ENCODE measurements around the gene NHEJ1.

The NHEJ1 gene

DNA sequence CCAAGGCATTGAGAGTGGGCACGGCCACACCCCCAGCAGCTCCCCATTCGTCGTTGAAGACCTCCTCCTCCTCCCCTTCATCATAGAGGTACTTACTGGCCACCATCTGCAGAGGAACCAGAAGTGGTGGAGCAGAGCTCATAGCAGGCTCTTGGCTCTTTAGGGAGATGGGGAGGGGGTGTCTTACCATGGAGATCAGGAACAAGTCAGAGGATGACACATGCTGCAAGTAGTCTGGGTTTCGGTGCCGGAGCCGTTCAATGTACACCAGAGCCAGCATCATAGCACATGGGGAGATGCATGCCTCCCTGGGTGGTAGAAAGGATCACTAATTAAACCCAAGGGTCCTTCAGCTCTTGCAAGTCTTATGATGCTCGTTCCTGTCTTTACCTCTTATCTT lies 14.2 kb upstream of the NHEJ1 start:
- TF ChIP-seq, protein P1, sequence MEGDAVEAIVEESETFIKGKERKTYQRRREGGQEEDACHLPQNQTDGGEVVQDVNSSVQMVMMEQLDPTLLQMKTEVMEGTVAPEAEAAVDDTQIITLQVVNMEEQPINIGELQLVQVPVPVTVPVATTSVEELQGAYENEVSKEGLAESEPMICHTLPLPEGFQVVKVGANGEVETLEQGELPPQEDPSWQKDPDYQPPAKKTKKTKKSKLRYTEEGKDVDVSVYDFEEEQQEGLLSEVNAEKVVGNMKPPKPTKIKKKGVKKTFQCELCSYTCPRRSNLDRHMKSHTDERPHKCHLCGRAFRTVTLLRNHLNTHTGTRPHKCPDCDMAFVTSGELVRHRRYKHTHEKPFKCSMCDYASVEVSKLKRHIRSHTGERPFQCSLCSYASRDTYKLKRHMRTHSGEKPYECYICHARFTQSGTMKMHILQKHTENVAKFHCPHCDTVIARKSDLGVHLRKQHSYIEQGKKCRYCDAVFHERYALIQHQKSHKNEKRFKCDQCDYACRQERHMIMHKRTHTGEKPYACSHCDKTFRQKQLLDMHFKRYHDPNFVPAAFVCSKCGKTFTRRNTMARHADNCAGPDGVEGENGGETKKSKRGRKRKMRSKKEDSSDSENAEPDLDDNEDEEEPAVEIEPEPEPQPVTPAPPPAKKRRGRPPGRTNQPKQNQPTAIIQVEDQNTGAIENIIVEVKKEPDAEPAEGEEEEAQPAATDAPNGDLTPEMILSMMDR (IDR thresholded peaks at IDR 0.05; ENCODE audit: low read length) = no peak
- TF ChIP-seq EZH2 (optimal IDR thresholded peaks at IDR 0.05; ENCODE audit: low read depth, low read length) = no peak
- no peak for TF ChIP-seq EZH2phosphoT487 (IDR thresholded peaks at IDR 0.05; ENCODE audit: low read length)
- no peak overlapping the region for H3K27ac ChIP-seq (ENCODE audit: low read length)
- H3K4me1 ChIP-seq (ENCODE audit: low read length) = peaks cover 13% of the 10 kb centered on the region; the same call in 1 of the 2 replicates

DNA sequence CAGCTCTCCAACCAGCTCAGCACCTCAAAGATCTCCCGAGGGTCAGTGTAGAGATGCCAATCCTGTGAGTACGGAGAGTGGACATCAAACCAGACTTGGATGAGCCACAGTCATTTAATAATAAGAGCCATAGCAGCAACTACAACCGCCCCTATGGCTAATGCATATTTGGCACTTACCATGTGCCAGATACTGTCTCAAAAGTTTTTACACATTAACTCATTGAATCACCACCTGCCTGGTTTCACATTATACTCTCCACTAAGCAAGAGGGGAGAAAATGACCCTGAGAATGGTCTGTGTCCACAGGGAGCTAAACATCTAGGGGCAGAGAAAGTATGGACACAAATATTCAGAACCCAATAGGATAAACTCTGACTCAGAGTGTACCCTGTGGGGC lies 13.5 kb upstream of the NHEJ1 start:
- no peak overlapping the region for H3K9ac ChIP-seq (ENCODE audit: low read length)
- H3K9me3 ChIP-seq (replicated peaks; ENCODE audit: insufficient read depth, low read length) = no peaks in the 10 kb centered on the region
- no peak overlapping the region for H3K4me3 ChIP-seq (ENCODE audit: low read length)
- H3K79me2 ChIP-seq (ENCODE audit: low read length) = peaks cover 38% of the 10 kb centered on the region
- DNase-seq = no peak
- no peak overlapping the region for H3K27ac ChIP-seq (ENCODE audit: low read length)
- H3K27me3 ChIP-seq (replicated peaks; ENCODE audit: insufficient read depth, low read length) = no peaks in the 10 kb centered on the region
- H3F3A ChIP-seq (ENCODE audit: insufficient read depth, low read length) = peaks cover 22% of the 10 kb centered on the region
- H3K4me1 ChIP-seq (ENCODE audit: low read length) = peaks cover 10% of the 10 kb centered on the region; the same call in 1 of the 2 replicates
- H3K9me2 ChIP-seq (replicated peaks; ENCODE audit: insufficient read depth, low read length) = no peaks in the 10 kb centered on the region
- H3K36me3 ChIP-seq (replicated peaks; ENCODE audit: insufficient read depth, low read length) = peaks cover 3% of the 10 kb centered on the region; the same call in 1 of the 2 replicates
- H2AFZ ChIP-seq (ENCODE audit: low read length) = no peak overlapping the region
- no peak overlapping the region for H3K4me2 ChIP-seq (ENCODE audit: low read depth, low read length)
- H4K20me1 ChIP-seq (ENCODE audit: insufficient read depth, low read length) = no peaks in the 10 kb centered on the region
- TF ChIP-seq EZH2 (optimal IDR thresholded peaks at IDR 0.05; ENCODE audit: low read depth, low read length) (no peak), EZH2phosphoT487 (IDR thresholded peaks at IDR 0.05; ENCODE audit: low read length) (no peak)
- TF ChIP-seq, protein P1 (IDR thresholded peaks at IDR 0.05; ENCODE audit: low read length) = no peak

More for the DNA sequence above, 14.2 kb upstream of the NHEJ1 start:
- Histone ChIP-seq H3K9me2 (replicated peaks; ENCODE audit: insufficient read depth, low read length) (no peaks in the 10 kb centered on the region), H3K79me2 (ENCODE audit: low read length) (peaks cover 45% of the 10 kb centered on the region), H4K20me1 (ENCODE audit: insufficient read depth, low read length) (no peaks in the 10 kb centered on the region), H3F3A (ENCODE audit: insufficient read depth, low read length) (peaks cover 22% of the 10 kb centered on the region), H3K4me2 (ENCODE audit: low read depth, low read length) (no peak overlapping the region), H3K9me3 (replicated peaks; ENCODE audit: insufficient read depth, low read length) (no peaks in the 10 kb centered on the region), H3K9ac (ENCODE audit: low read length) (no peak overlapping the region), H3K4me3 (ENCODE audit: low read length) (no peak overlapping the region), H2AFZ (ENCODE audit: low read length) (no peak overlapping the region), H3K27me3 (replicated peaks; ENCODE audit: insufficient read depth, low read length) (no peaks in the 10 kb centered on the region), H3K36me3 (replicated peaks; ENCODE audit: insufficient read depth, low read length) (peaks cover 3% of the 10 kb centered on the region; the same call in 1 of the 2 replicates)
- no peak for DNase-seq

DNA sequence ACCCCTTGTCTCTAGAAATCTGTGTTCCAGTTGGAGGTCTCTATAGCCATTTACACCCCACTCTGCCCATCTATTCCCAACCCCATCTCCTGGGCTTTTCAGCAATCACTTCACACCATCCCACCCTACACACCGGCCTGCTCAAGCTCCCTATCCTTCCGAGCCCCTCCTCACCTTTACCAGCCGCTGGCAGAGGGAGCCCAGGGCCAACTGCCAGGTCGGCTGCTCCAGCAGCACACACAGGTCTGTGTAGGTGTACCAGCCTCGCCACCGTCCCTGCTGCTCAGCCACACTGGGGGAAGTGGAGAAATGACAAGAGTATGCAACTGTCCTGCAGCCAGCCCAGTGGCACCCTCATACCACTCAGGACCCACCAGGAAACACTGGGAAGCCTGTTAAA lies 12.6 kb upstream of the NHEJ1 start:
- H3K79me2 ChIP-seq (ENCODE audit: low read length) = peaks cover 30% of the 10 kb centered on the region
- H3K9me3 ChIP-seq (replicated peaks; ENCODE audit: insufficient read depth, low read length) = no peaks in the 10 kb centered on the region
- no peaks in the 10 kb centered on the region for H3K9me2 ChIP-seq (replicated peaks; ENCODE audit: insufficient read depth, low read length)
- peaks cover 3% of the 10 kb centered on the region; the same call in 1 of the 2 replicates for H3K36me3 ChIP-seq (replicated peaks; ENCODE audit: insufficient read depth, low read length)
- H3K9ac ChIP-seq (ENCODE audit: low read length) = no peak overlapping the region
- no peak overlapping the region for H3K27ac ChIP-seq (ENCODE audit: low read length)
- no peak overlapping the region for H3K4me3 ChIP-seq (ENCODE audit: low read length)
- no peaks in the 10 kb centered on the region for H3K27me3 ChIP-seq (replicated peaks; ENCODE audit: insufficient read depth, low read length)
- H3F3A ChIP-seq (ENCODE audit: insufficient read depth, low read length) = peaks cover 22% of the 10 kb centered on the region
- TF ChIP-seq EZH2phosphoT487 (IDR thresholded peaks at IDR 0.05; ENCODE audit: low read length) (no peak), EZH2 (optimal IDR thresholded peaks at IDR 0.05; ENCODE audit: low read depth, low read length) (no peak)
- TF ChIP-seq, protein P1 (IDR thresholded peaks at IDR 0.05; ENCODE audit: low read length) = no peak
- H4K20me1 ChIP-seq (ENCODE audit: insufficient read depth, low read length) = no peaks in the 10 kb centered on the region
- H2AFZ ChIP-seq (ENCODE audit: low read length) = no peak overlapping the region
- no peak overlapping the region for H3K4me2 ChIP-seq (ENCODE audit: low read depth, low read length)
- no peak for DNase-seq
- H3K4me1 ChIP-seq (ENCODE audit: low read length) = 0 out of 2 replicates have a peak, but pooled peaks cover 6% of the 10 kb centered on the region
